Neural progenitor cell (in vitro differentiated cells): Measurements from ENCODE around the gene CIAPIN1. TPM values are rescaled to one million over a fixed set of nuclear protein-coding genes. Genes with fewer than 3 reads are reported as not detected.

Source experiments
- DNase-seq: peaks from one replicate; pipeline ENCODE4 v3.0.0-alpha.2; 2016; ENCODE audit warnings: low spot score
- H2AFZ ChIP-seq: fragments of 200-600 bp; sonication (generic); replicated peaks from 2 replicates; pipeline ENCODE4 v1.6.1; 2016; ENCODE audit warnings: antibody characterized with exemption
- H3F3A ChIP-seq: fragments of 200-600 bp; sonication (generic); 2 replicates; pipeline ENCODE4 v1.6.1; 2016; ENCODE audit warnings: antibody characterized with exemption, low read depth
- H3K27ac ChIP-seq: fragments of 200-600 bp; sonication (generic); 2 replicates; pipeline ENCODE4 v1.5.1; 2016; ENCODE audit warnings: mild to moderate bottlenecking
- H3K27me3 ChIP-seq: fragments of 200-600 bp; sonication (generic); 2 replicates; pipeline ENCODE4 v1.6.1; 2016; ENCODE audit warnings: mild to moderate bottlenecking, moderate library complexity
- H3K36me3 ChIP-seq: fragments of 200-600 bp; sonication (generic); 2 replicates; pipeline ENCODE4 v1.5.1; 2016
- H3K4me1 ChIP-seq: fragments of 200-600 bp; sonication (generic); 2 replicates; pipeline ENCODE4 v1.6.1; 2016; ENCODE audit warnings: mixed run types
- H3K4me2 ChIP-seq: fragments of 200-600 bp; sonication (generic); 2 replicates; pipeline ENCODE4 v1.6.1; 2016
- H3K4me3 ChIP-seq: fragments of 200-600 bp; sonication (generic); 2 replicates; pipeline ENCODE4 v1.5.1; 2016
- H3K79me2 ChIP-seq: fragments of 200-600 bp; sonication (generic); 2 replicates; pipeline ENCODE4 v1.6.1; 2016; ENCODE audit warnings: low read depth
- H3K9ac ChIP-seq: fragments of 200-600 bp; sonication (generic); 2 replicates; pipeline ENCODE4 v1.6.1; 2016
- H3K9me3 ChIP-seq: fragments of 200-600 bp; sonication (generic); 2 replicates; pipeline ENCODE4 v1.5.1; 2016; ENCODE audit warnings: low read depth
- H4K20me1 ChIP-seq: fragments of 200-600 bp; sonication (generic); 2 replicates; pipeline ENCODE4 v1.6.1; 2016; ENCODE audit warnings: low read depth
- H3K27ac Mint-ChIP-seq: 3 replicates; pipeline ENCODE4 v1.8.0; 2021; ENCODE audit warnings: mixed read lengths
- H3K27me3 Mint-ChIP-seq: 2 replicates; pipeline ENCODE4 v1.8.0; 2022; ENCODE audit warnings: low read depth, mild to moderate bottlenecking, inconsistent platforms, moderate library complexity, mixed read lengths; ENCODE audit not compliant: insufficient read depth
- H3K36me3 Mint-ChIP-seq: 3 replicates; pipeline ENCODE4 v1.8.0; 2021; ENCODE audit warnings: mixed read lengths
- H3K4me1 Mint-ChIP-seq: 3 replicates; pipeline ENCODE4 v1.8.0; 2021; ENCODE audit warnings: mixed read lengths
- H3K4me3 Mint-ChIP-seq: 3 replicates; pipeline ENCODE4 v1.8.0; 2021; ENCODE audit warnings: mild to moderate bottlenecking, moderate library complexity, mixed read lengths
- H3K9me3 Mint-ChIP-seq: 3 replicates; pipeline ENCODE4 v1.8.0; 2020; ENCODE audit warnings: mixed read lengths
- EZH2 ChIP-seq: fragments of 200-600 bp; sonication (generic); IDR thresholded peaks from 2 replicates; pipeline ENCODE4 v1.6.1; 2017; ENCODE audit warnings: antibody characterized with exemption, mild to moderate bottlenecking, moderate library complexity
- EZH2phosphoT487 ChIP-seq: fragments of 200-600 bp; sonication (generic); IDR thresholded peaks from 2 replicates; pipeline ENCODE4 v1.6.1; 2017; ENCODE audit warnings: antibody characterized with exemption
- total RNA-seq: library from RNA; depleted of rRNA; stranded (reverse); fragments of >200 nt; gene quantifications from 2 replicates; pipeline ENCODE4 v1.2.3, GENCODE V29; 2015; ENCODE audit warnings: low replicate concordance
- TF ChIP-seq, protein P1 (sequence below): fragments of 200-600 bp; sonication (generic); IDR thresholded peaks from 2 replicates; pipeline ENCODE4 v1.5.1; 2017; ENCODE audit warnings: antibody characterized with exemption, mild to moderate bottlenecking

CIAPIN1 gene
- 89.2 and 95.9 TPM in 2 replicates for total RNA-seq

DNA sequence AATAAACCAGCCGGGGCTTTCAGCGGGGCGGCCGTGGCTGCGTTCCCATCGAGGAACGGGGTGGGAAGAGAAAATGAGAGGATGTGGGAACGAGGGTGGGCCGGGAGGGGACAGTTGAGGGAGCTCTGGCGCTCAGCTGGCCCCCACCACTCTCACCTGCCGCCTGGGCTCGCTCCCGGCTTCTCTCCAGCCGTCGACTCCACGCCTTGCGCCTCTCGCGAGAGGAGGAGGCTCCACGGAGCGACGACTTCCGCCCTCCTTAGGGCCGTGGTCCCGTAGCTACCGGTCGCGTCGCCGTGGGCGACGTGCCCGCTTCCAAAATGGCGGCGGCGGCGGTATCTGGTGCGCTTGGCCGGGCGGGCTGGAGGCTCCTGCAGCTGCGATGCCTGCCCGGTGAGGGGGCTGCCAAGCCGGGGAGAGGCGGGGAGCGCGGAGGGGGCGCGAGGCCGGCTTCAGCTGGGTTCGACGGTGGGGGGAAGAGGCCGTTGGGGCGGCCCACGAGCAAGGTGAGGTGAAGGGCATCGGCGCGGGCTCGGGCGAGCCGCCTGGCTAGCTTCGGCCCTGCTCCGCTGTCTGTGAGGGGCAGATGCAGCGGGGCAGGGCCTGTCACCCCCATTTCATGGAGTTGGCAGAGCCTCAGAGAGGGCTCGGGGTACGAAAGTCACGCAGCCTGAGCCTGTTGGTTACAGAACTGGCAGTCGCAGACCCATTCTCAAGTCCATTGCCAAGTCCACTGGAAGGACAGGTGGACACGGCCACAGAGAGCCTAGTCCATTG lies at the start of gene CIAPIN1, which contains the start of gene COQ9:
CIAPIN1 (minus strand) TSS at position 200 of the 777 bp plus-strand sequence. CDS start 6,457 bp downstream, outside the sequence.
COQ9 (plus strand) TSS at position 294 of the 777 bp plus-strand sequence; CDS start at position 321, 27 bp downstream.
- Mint-ChIP-seq H3K36me3 (peaks cover 10% of the 10 kb centered on the region), H3K4me1 (peaks cover 17% of the 10 kb centered on the region), H3K27me3 (peaks cover 2% of the 10 kb centered on the region), H3K9me3 (no peaks in the 10 kb centered on the region), H3K27ac (peak within 1 kb of the TSS; percentile 94), H3K4me3 (peak within 1 kb of the TSS; percentile 95)
- peak within 1 kb of the TSS; percentile 88 for H3K9ac ChIP-seq
- H3F3A ChIP-seq: no peaks in the 10 kb centered on the region
- H3K4me2 ChIP-seq: peak within 1 kb of the TSS; percentile 92
- no peaks in the 10 kb centered on the region for H3K4me1 ChIP-seq
- H3K79me2 ChIP-seq: peaks cover 50% of the 10 kb centered on the region
- TF ChIP-seq, protein P1, sequence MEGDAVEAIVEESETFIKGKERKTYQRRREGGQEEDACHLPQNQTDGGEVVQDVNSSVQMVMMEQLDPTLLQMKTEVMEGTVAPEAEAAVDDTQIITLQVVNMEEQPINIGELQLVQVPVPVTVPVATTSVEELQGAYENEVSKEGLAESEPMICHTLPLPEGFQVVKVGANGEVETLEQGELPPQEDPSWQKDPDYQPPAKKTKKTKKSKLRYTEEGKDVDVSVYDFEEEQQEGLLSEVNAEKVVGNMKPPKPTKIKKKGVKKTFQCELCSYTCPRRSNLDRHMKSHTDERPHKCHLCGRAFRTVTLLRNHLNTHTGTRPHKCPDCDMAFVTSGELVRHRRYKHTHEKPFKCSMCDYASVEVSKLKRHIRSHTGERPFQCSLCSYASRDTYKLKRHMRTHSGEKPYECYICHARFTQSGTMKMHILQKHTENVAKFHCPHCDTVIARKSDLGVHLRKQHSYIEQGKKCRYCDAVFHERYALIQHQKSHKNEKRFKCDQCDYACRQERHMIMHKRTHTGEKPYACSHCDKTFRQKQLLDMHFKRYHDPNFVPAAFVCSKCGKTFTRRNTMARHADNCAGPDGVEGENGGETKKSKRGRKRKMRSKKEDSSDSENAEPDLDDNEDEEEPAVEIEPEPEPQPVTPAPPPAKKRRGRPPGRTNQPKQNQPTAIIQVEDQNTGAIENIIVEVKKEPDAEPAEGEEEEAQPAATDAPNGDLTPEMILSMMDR: no peak
- TF ChIP-seq EZH2 (no peak), EZH2phosphoT487 (no peak)
- no peaks in the 10 kb centered on the region for H3K27me3 ChIP-seq
- no peak within 1 kb of the TSS for H3K27ac ChIP-seq
- H2AFZ ChIP-seq: peak within 1 kb of the TSS; percentile 80
- no peaks in the 10 kb centered on the region for H3K36me3 ChIP-seq
- H3K9me3 ChIP-seq: no peaks in the 10 kb centered on the region
- peak within 1 kb of the TSS; percentile 91 for H3K4me3 ChIP-seq
- peak; percentile 97 for DNase-seq
- no peaks in the 10 kb centered on the region for H4K20me1 ChIP-seq

DNA sequence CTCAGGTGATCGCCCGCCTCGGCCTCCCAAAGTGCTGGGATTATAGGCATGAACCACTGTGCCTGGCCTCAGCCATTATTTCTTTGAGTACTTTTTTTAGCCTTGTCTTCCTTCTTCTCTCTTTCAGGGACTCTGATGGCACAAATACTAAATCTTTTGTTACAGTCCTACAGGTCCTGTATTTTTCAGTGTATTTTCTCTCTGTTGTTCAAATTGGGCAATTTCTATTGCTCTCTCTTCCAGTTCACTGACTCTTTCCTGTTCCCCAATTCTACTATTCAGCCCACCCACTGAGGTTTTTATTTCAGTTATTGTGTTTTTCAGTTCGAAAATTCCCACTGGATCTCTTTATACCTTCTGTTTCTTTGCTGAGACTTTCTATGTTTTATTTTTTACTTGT lies 46.6 kb upstream of the CIAPIN1 start:
- no peak overlapping the region for H2AFZ ChIP-seq
- Mint-ChIP-seq H3K36me3 (no peaks in the 10 kb centered on the region), H3K27me3 (peaks cover 5% of the 10 kb centered on the region), H3K27ac (peak overlapping the region; percentile 3), H3K9me3 (peaks cover 6% of the 10 kb centered on the region), H3K4me1 (peaks cover 5% of the 10 kb centered on the region), H3K4me3 (no peak overlapping the region)
- no peaks in the 10 kb centered on the region for H4K20me1 ChIP-seq
- no peak overlapping the region for H3K9ac ChIP-seq
- H3K9me3 ChIP-seq: no peaks in the 10 kb centered on the region
- H3K4me3 ChIP-seq: no peak overlapping the region
- TF ChIP-seq EZH2 (no peak), EZH2phosphoT487 (no peak)
- TF ChIP-seq, protein P1: no peak
- no peaks in the 10 kb centered on the region for H3F3A ChIP-seq
- no peak for DNase-seq
- no peak overlapping the region for H3K27ac ChIP-seq
- H3K79me2 ChIP-seq: no peaks in the 10 kb centered on the region
- no peaks in the 10 kb centered on the region for H3K36me3 ChIP-seq
- peaks cover 8% of the 10 kb centered on the region for H3K4me1 ChIP-seq
- H3K27me3 ChIP-seq: no peaks in the 10 kb centered on the region
- H3K4me2 ChIP-seq: peak overlapping the region; percentile 22

DNA sequence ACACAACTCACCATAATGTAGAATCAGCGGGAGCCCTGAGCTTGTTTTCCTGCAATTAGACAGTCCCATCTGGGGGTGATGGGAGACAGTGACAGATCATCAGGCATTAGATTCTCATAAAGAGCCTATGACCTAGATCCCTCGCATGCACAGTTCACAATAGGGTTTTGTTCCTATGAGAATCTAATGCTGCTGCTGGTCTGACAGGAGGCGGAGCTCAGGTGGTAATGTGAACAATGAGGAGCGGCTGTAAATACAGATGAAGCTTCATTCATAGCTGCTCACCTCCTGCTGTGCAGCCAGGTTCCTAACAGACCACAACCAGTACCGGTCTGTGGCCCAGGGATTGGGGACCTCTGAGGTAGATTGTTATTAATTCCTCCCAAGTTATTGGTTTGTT lies 42.0 kb upstream of the CIAPIN1 start:
- H3K4me1 ChIP-seq: peaks cover 8% of the 10 kb centered on the region
- H3K9me3 ChIP-seq: no peaks in the 10 kb centered on the region
- no peak overlapping the region for H2AFZ ChIP-seq
- H3K36me3 ChIP-seq: no peaks in the 10 kb centered on the region
- H3K27me3 Mint-ChIP-seq: peaks cover 11% of the 10 kb centered on the region
- no peaks in the 10 kb centered on the region for H4K20me1 ChIP-seq
- H3K4me1 Mint-ChIP-seq: peaks cover 26% of the 10 kb centered on the region
- no peaks in the 10 kb centered on the region for H3K79me2 ChIP-seq
- peaks cover 6% of the 10 kb centered on the region for H3K9me3 Mint-ChIP-seq
- no peak overlapping the region for H3K4me3 Mint-ChIP-seq
- peaks cover 15% of the 10 kb centered on the region for H3K27me3 ChIP-seq
- DNase-seq: no peak
- H3K4me3 ChIP-seq: no peak overlapping the region
- no peak for TF ChIP-seq EZH2phosphoT487
- TF ChIP-seq EZH2: no peak
- TF ChIP-seq, protein P1: no peak
- H3K9ac ChIP-seq: no peak overlapping the region
- no peak overlapping the region for H3K27ac ChIP-seq
- no peaks in the 10 kb centered on the region for H3F3A ChIP-seq
- H3K36me3 Mint-ChIP-seq: no peaks in the 10 kb centered on the region
- H3K4me2 ChIP-seq: no peak overlapping the region
- no peak overlapping the region for H3K27ac Mint-ChIP-seq
